Progenitor cell of endocrine pancreas (in vitro differentiated cells): Measurements from ENCODE around the gene TSG101. TPM values are rescaled to one million over a fixed set of nuclear protein-coding genes. Genes with fewer than 3 reads are reported as not detected.

Experiments
- DNase-seq: peaks from one replicate; pipeline ENCODE4 v3.0.0; 2021; ENCODE audit warnings: low spot score; ENCODE audit not compliant: unreplicated experiment
- H3K27ac Mint-ChIP-seq: 2 replicates; pipeline ENCODE4 v1.8.0; 2021; ENCODE audit warnings: mild to moderate bottlenecking, moderate library complexity, mixed read lengths
- H3K27me3 Mint-ChIP-seq: 2 replicates; pipeline ENCODE4 v1.8.0; 2021; ENCODE audit warnings: mixed read lengths
- H3K36me3 Mint-ChIP-seq: 2 replicates; pipeline ENCODE4 v1.8.0; 2022; ENCODE audit warnings: mixed read lengths; ENCODE audit not compliant: insufficient read depth
- H3K4me1 Mint-ChIP-seq: 2 replicates; pipeline ENCODE4 v1.8.0; 2021; ENCODE audit warnings: low read depth, mixed read lengths
- H3K4me3 Mint-ChIP-seq: 2 replicates; pipeline ENCODE4 v1.8.0; 2021; ENCODE audit warnings: low read depth, mild to moderate bottlenecking, moderate library complexity, mixed read lengths
- H3K9me3 Mint-ChIP-seq: 2 replicates; pipeline ENCODE4 v1.8.0; 2021; ENCODE audit warnings: low read depth, mixed read lengths
- total RNA-seq: library from RNA; stranded (reverse); gene quantifications from 2 replicates; pipeline ENCODE4 v1.2.1, GENCODE V29; 2021
- TF ChIP-seq, protein P1 (sequence below): fragments of 200-600 bp; sonication (generic); IDR thresholded peaks from one replicate; pipeline ENCODE4 v1.5.0; 2021; ENCODE audit warnings: antibody characterized with exemption, mild to moderate bottlenecking; ENCODE audit not compliant: unreplicated experiment

The TSG101 gene
- total RNA-seq, 1 donor from 2014 or later = 64.5 TPM

GRCh38 chr11:18471995-18472394 is 54.7 kb downstream of the TSG101 start:
- TF ChIP-seq, protein P1, sequence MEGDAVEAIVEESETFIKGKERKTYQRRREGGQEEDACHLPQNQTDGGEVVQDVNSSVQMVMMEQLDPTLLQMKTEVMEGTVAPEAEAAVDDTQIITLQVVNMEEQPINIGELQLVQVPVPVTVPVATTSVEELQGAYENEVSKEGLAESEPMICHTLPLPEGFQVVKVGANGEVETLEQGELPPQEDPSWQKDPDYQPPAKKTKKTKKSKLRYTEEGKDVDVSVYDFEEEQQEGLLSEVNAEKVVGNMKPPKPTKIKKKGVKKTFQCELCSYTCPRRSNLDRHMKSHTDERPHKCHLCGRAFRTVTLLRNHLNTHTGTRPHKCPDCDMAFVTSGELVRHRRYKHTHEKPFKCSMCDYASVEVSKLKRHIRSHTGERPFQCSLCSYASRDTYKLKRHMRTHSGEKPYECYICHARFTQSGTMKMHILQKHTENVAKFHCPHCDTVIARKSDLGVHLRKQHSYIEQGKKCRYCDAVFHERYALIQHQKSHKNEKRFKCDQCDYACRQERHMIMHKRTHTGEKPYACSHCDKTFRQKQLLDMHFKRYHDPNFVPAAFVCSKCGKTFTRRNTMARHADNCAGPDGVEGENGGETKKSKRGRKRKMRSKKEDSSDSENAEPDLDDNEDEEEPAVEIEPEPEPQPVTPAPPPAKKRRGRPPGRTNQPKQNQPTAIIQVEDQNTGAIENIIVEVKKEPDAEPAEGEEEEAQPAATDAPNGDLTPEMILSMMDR = no peak
- no peak overlapping the region for H3K27ac Mint-ChIP-seq
- H3K36me3 Mint-ChIP-seq = peaks cover 11% of the 10 kb centered on the region
- no peaks in the 10 kb centered on the region for H3K4me1 Mint-ChIP-seq
- no peaks in the 10 kb centered on the region for H3K9me3 Mint-ChIP-seq
- no peak for DNase-seq
- no peak overlapping the region for H3K4me3 Mint-ChIP-seq
- H3K27me3 Mint-ChIP-seq = no peaks in the 10 kb centered on the region

- H3K4me1 Mint-ChIP-seq = no peaks in the 10 kb centered on the region
- no peak overlapping the region for H3K4me3 Mint-ChIP-seq
- TF ChIP-seq, protein P1 = no peak
- peaks cover 6% of the 10 kb centered on the region for H3K36me3 Mint-ChIP-seq
- H3K27ac Mint-ChIP-seq = no peak overlapping the region
- H3K27me3 Mint-ChIP-seq = no peaks in the 10 kb centered on the region
- DNase-seq = no peak
- H3K9me3 Mint-ChIP-seq = no peaks in the 10 kb centered on the region
Observed at GRCh38 chr11:18468961-18469360, 57.8 kb downstream of the TSG101 start.

- Mint-ChIP-seq H3K4me1 (no peaks in the 10 kb centered on the region), H3K4me3 (no peak overlapping the region), H3K27me3 (no peaks in the 10 kb centered on the region), H3K27ac (no peak overlapping the region), H3K36me3 (peaks cover 1% of the 10 kb centered on the region), H3K9me3 (no peaks in the 10 kb centered on the region)
- DNase-seq = no peak
- TF ChIP-seq, protein P1 = no peak
Observed at GRCh38 chr11:18468059-18468458, 58.7 kb downstream of the TSG101 start.

DNA sequence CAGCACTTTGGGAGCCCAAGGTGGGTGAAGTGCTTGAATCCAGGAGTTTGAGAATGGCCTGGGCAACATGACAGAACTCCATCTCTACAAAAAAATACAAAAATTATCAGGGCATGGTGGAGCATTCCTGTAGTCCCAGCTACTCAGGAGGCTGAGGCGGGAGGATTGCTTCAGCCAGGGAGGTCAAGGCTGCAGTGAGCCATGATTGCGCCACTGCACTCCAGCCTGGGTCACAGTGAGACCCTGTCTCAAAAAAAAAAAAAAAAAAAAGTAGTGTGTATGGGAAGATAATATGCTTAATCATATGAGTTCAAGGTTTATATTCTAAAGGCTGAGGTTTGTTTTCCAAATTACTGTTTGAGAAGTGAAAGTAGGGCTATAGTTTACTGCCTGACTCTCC is 60.3 kb downstream of the TSG101 start:
- Mint-ChIP-seq H3K4me3 (no peak overlapping the region), H3K36me3 (no peaks in the 10 kb centered on the region), H3K27me3 (no peaks in the 10 kb centered on the region), H3K4me1 (no peaks in the 10 kb centered on the region), H3K9me3 (no peaks in the 10 kb centered on the region), H3K27ac (no peak overlapping the region)
- TF ChIP-seq, protein P1 = no peak
- no peak for DNase-seq

GRCh38 chr11:18463439-18463838 is 63.3 kb downstream of the TSG101 start:
- Mint-ChIP-seq H3K4me3 (no peak overlapping the region), H3K9me3 (no peaks in the 10 kb centered on the region), H3K4me1 (no peaks in the 10 kb centered on the region), H3K27me3 (no peaks in the 10 kb centered on the region), H3K36me3 (no peaks in the 10 kb centered on the region), H3K27ac (no peak overlapping the region)
- TF ChIP-seq, protein P1 = no peak
- no peak for DNase-seq

- Mint-ChIP-seq H3K27me3 (no peaks in the 10 kb centered on the region), H3K36me3 (no peaks in the 10 kb centered on the region), H3K9me3 (no peaks in the 10 kb centered on the region), H3K4me3 (no peak overlapping the region), H3K27ac (no peak overlapping the region), H3K4me1 (peaks cover 6% of the 10 kb centered on the region)
- DNase-seq = no peak
- TF ChIP-seq, protein P1 = no peak
Observed at GRCh38 chr11:18461909-18462308, 64.8 kb downstream of the TSG101 start.
